GM19467 (cell line): Measurements from ENCODE around the gene GABRR2.

Experiments used
- ATAC-seq: cut with Tn5 transposase; IDR thresholded peaks from one replicate; pipeline ENCODE4 v1.9.1; 2021; ENCODE audit warnings: mild to moderate bottlenecking, moderate library complexity; ENCODE audit not compliant: unreplicated experiment

Gene GABRR2

GRCh38 chr6:89315249-89315885 lies at the start of gene GABRR2:
GABRR2 (minus strand) TSS chr6:89315299; CDS start chr6:89315165, 134 bp downstream.
- no peak for ATAC-seq

GRCh38 chr6:89364586-89364985 lies 49.5 kb upstream of the GABRR2 start:
- no peak for ATAC-seq

DNA sequence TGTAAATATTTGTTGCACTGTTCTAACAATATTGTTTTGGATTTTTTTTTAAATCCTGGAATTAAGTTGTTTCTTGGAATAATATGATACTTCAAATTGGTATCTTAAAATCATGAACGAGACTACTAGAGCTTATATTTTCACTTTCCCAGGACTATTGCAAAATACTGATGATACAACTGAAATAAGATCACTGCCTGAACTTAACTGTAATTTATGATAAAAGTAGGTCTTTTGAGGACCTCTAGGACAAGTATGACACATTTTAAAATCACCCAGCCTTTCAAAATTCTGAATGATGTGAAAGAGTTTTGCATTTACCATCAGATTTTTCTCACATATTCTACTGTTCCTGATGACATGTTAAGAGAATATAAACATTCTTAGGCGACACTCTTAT lies 46.1 kb upstream of the GABRR2 start:
- no peak for ATAC-seq

DNA sequence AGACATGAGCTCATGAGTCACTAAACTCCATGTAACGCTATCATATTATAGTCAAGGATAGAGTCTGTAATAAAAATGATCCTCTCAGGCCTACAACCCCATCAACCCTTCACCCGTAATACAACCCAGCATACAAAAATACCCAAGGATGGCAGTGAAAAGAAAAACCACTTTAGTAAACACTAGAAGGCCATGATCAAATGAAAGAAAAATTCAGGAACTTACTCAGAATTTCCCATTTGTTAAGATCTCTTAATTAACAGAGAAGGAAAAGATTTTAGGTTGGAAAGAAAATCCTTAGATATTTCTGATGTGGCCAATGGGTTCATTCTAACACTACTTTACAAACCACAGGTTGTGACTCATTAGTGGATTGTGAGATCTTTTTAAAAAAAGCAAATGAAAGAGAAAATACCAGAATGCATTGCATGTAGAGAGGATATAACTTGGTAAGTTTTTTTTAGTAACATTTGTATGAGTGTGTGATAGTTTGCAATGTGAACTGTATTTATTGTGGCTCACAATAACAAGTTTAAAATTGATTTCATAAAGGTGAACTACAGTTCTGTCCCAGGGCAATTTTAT lies 45.4 kb upstream of the GABRR2 start:
- peak; percentile 41 for ATAC-seq

DNA sequence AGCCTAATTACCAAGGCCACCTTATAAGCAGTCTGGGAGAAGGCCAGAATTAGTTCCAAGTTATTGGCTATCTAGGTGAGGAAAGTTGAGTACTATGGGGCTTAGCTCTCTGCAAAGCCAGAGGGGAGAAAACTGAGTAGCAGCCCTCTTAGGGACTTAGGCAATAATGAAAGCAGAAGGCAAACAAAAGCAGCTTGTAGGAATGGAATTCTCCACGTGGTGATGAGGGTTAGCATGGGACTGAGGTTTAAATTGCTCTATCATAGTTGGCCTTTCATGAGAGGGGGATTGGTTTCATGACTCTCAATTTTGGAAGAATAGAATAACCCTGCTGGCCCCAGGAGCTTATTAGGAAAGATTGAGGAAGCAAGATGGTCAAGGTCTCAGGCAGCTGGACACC lies 44.5 kb upstream of the GABRR2 start:
- no peak for ATAC-seq

DNA sequence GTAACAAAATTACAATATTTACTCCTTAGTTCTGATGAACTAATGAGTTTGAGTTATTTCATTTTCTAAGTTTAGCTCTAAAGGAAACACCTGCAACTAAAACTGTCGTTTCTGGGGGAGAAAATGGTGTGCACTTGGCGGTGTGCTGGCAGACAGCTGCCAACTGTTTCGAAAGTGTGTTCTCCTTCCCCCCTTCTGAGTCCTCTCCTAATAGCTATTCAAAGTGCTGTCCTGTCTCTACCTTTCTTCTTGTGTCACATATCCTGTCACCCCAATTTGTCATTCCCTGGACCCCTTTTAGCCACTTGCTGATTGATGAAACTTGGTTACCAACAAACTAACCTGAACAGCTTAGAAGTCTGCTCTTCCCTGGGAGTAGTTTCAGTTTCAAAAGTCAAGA lies 42.3 kb upstream of the GABRR2 start:
- ATAC-seq = peak; percentile 49

- no peak for ATAC-seq
Measured at GRCh38 chr6:89356642-89357170, 41.6 kb upstream of the GABRR2 start.

DNA sequence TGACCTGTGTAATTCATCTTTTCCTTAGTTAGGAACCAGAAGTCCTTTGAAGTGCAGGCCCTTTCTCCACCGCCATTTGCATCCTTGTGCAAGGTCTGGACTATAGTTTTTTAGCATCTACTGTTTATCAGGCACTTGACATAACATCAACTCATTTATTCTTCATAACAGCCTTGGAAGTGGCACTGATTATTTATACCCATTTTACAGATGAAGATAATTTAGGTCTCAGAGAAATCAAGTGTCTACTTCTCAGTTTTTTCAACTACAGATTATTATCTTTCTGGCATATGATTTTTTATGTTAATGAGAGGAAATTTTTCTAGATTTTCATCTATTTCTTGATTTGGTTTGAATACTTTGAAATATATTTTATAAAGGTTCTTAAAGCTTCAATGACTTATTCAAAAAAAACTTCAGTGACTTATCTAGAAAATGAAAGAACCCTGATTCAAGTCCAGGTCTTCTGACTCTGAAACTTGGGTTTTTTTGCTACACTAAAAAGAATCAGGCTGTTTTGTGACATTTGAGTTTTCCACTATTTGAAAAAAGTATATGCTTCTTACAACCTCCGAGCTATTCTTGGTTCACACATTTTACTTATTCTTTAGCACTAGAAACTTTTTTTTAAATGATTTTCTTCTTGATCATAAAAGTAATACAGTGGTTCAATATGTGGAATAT lies 40.6 kb upstream of the GABRR2 start:
- ATAC-seq = no peak

- ATAC-seq = no peak
Measured at GRCh38 chr6:89353702-89354392, 38.7 kb upstream of the GABRR2 start.

DNA sequence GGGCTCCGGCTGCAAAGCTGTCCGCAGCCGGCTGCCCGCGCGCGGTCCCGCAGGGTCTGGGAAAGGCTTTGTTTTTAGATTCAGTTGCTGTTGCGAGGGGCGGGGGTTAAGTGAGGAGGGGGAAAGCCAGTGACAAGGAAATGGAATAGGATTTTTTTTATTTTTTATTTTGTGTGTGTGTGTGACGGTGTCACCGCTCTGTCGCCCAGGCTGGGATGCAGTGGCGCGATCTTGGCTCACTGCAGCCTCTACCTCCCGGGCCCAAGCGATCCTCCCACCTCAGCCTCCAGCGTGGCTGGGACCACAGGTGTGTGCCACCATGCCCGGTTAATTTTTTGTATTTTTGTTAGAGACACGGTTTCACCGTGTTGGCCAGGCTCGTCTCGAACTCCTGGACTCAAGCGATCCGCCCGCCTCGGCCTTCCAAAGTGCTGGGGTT lies 38.0 kb upstream of the GABRR2 start:
- no peak for ATAC-seq

- ATAC-seq = peak; percentile 38
Measured at GRCh38 chr6:89352278-89353117, 37.4 kb upstream of the GABRR2 start, which contains the start of gene UBE2J1. UBE2J1 (minus strand) TSS chr6:89352722; CDS start chr6:89352569, 153 bp downstream.

DNA sequence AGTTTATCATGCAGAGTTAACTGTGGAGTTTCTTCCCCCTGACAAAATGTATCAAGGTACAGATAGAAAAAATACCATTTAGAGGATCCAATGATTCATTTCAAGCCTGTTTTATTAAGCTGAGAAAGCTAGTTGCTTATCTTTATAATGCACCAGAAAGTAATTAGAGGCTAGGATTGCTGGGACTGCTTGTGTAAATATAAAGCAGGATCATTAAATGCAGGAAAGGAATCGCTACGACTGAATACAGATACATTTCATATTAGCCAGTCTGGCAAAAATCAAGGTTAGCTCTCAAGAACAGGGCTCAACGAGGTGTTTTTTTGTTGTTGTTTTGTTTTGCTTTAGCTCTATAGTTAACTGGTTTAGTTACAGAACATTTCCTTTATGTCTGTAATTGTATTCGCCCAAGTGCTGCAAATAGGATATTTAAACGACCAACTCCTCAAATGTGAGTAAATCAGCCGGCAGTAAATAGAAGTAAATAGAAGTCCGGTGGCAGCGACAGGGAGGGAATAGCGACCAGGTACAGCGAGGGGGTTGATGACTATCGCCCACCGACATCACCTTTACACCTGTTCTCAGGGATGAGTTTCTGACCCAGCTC lies 36.7 kb upstream of the GABRR2 start:
- no peak for ATAC-seq

DNA sequence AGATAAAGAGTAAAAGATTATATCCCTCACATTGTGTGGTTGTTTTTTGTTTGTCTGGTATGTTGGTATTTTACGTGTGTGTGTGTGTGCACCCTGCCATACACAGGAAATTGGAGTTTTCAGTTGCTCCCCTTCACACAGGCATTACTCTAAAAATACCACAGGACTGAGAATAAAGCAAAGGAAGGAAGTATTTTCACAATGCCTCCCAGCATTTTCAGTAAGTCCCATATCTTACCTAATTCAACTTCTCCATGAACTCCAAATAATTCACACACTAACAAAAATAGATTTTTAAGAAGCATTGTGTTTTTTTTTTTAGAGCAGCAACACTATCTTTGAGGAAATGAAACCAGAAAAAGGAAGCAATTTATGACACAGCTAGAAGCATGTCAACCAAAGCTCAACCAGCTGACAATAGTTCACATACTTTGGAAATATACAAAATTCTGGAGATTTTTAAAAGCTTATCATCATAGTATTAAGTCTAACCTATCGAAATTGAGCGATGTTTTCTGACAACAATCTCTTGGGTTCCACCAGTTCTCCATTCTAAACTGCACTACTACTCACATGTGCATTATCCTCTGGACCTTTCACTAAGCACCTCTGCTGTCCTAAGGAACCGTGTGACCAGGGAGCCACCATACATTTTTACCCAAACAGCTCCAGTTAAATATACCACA lies 35.3 kb upstream of the GABRR2 start:
- peak; percentile 37 for ATAC-seq

- ATAC-seq = no peak
Measured at GRCh38 chr6:89348372-89348771, 33.3 kb upstream of the GABRR2 start.

- ATAC-seq = no peak
Measured at GRCh38 chr6:89347825-89348224, 32.7 kb upstream of the GABRR2 start.

DNA sequence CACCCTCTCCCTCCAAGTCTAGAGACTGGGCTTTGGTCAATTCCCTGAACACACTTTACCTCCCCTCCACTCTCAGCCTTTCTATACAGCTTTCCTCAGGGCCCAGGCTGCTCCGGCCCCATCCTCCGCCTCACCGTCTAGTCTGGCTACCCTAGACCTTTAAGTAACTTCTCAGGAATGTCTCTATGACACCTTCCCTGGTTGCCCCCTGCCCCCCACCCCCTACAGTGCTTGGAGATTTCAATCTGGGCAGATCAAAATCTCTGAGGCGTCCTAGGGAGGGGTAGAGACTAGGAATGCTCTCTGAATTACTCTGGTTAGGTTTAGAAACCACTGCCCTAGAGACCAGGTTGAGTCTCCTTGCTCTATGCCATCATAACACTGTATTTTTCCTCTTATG lies 31.3 kb upstream of the GABRR2 start:
- no peak for ATAC-seq

- no peak for ATAC-seq
Measured at GRCh38 chr6:89339565-89339964, 24.5 kb upstream of the GABRR2 start.

DNA sequence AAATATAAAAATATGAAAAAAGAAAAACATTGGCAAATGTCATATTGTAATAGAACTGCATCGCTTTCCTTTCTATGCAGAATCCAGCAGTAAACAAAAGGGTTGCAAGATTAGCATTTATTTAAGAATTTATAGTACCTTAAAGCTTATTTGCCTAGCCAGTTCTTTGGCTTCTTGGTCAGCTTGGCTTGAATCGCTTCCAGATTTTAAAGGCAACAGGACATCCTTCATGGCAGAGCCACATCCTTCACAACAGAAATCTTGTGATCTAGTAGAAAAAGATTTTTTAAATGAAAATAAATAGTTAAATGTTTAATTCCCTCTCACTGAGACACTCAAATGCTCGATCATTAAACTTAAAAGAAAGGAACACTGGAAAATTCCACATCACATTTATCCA lies 20.1 kb upstream of the GABRR2 start:
- no peak for ATAC-seq

- no peak for ATAC-seq
Measured at GRCh38 chr6:89330910-89331309, 15.8 kb upstream of the GABRR2 start.
